ENCODE measurements around the gene REEP3. TPM values are rescaled to one million over a fixed set of nuclear protein-coding genes. Genes with fewer than 3 reads are reported as not detected.

REEP3 gene
- total RNA-seq, 2 donors from 2014 or later: 25.4 to 34.1 TPM

GRCh38 chr10:63611078-63611477 is 89.9 kb downstream of the REEP3 start:
- intact Hi-C loops (cut with DNase I): no loop called here
- ATAC-seq (peak in 1 of 2 donors; percentile 31), DNase-seq (no peak)

GRCh38 chr10:63614371-63614891 is 93.2 kb downstream of the REEP3 start:
- intact Hi-C loops (cut with DNase I): no loop called here
- DNase-seq (no peak), ATAC-seq (peak in 1 of 2 donors; percentile 90)

- intact Hi-C loops (cut with DNase I): no loop called here
- DNase-seq (no peak), ATAC-seq (no peak)
Observed at GRCh38 chr10:63618552-63618951, 97.4 kb downstream of the REEP3 start.

GRCh38 chr10:63619426-63619825 is 98.2 kb downstream of the REEP3 start:
- ATAC-seq (no peak), DNase-seq (no peak)
- intact Hi-C loops (cut with DNase I): no loop called here

GRCh38 chr10:63622097-63622496 is 100.9 kb downstream of the REEP3 start:
- ATAC-seq (no peak), DNase-seq (no peak)
- intact Hi-C loops (cut with DNase I): loop anchor here in 1 of 2 donors (10.0 kb wide), 1 partner anchor 157 kb away; the partner anchor contains the start of gene JMJD1C

GRCh38 chr10:63624701-63625100 is 103.5 kb downstream of the REEP3 start:
- ATAC-seq (no peak), DNase-seq (no peak)
- intact Hi-C loops (cut with DNase I): loop anchor here in 1 of 2 donors (5.0 to 10.0 kb wide), 2 partner anchors 160 to 357 kb away; partner anchors contain the start of gene JMJD1C

- ATAC-seq (no peak), DNase-seq (no peak)
- intact Hi-C loops (cut with DNase I): loop anchor here in 1 of 2 donors (5.0 to 10.0 kb wide), 2 partner anchors 163 to 360 kb away; partner anchors contain the start of gene JMJD1C
Observed at GRCh38 chr10:63627396-63627795, 106.2 kb downstream of the REEP3 start.

GRCh38 chr10:63627881-63628296 is 106.7 kb downstream of the REEP3 start:
- ATAC-seq: no peak
- intact Hi-C loops (cut with DNase I): loop anchor here in 1 of 2 donors (2.0 to 10.0 kb wide), 4 partner anchors 163 to 459 kb away; partner anchors contain the start of gene JMJD1C

GRCh38 chr10:63628526-63629362 is 107.5 kb downstream of the REEP3 start:
- DNase-seq: peak; percentile 69
- ATAC-seq: peak; percentile 18 to 23
- intact Hi-C loops (cut with DNase I): loop anchor here in 1 of 2 donors (1.0 to 10.0 kb wide), 5 partner anchors 84 to 460 kb away; partner anchors contain the start of gene JMJD1C

More at GRCh38 chr10:63627881-63628296, 106.7 kb downstream of the REEP3 start:
- DNase-seq: no peak

GRCh38 chr10:63629363-63630084 is 108.3 kb downstream of the REEP3 start:
- DNase-seq (peak; percentile 97), ATAC-seq (peak; percentile 76 to 84)
- intact Hi-C loops (cut with DNase I): loop anchor here in 1 of 2 donors (1.0 to 10.0 kb wide), 5 partner anchors 83 to 461 kb away; partner anchors contain the start of gene JMJD1C

- ATAC-seq (peak; percentile 76 to 87), DNase-seq (peak; percentile 93)
- intact Hi-C loops (cut with DNase I): no loop called here
Observed at GRCh38 chr10:63630085-63630930, 109.1 kb downstream of the REEP3 start.

GRCh38 chr10:63630931-63631680 is 109.9 kb downstream of the REEP3 start:
- DNase-seq: no peak
- intact Hi-C loops (cut with DNase I): no loop called here
- no peak for ATAC-seq

GRCh38 chr10:63631991-63632390 is 110.8 kb downstream of the REEP3 start:
- no peak for ATAC-seq
- no peak for DNase-seq
- intact Hi-C loops (cut with DNase I): no loop called here

GRCh38 chr10:63633677-63634487 is 112.7 kb downstream of the REEP3 start:
- intact Hi-C loops (cut with DNase I): no loop called here
- ATAC-seq (no peak), DNase-seq (no peak)

GRCh38 chr10:63634488-63635065 is 113.4 kb downstream of the REEP3 start:
- DNase-seq: no peak
- intact Hi-C loops (cut with DNase I): loop anchor here in 1 of 2 donors (5.0 kb wide), 1 partner anchor 78 kb away; no protein-coding TSS in a partner anchor
- ATAC-seq: no peak

- intact Hi-C loops (cut with DNase I): loop anchor here in 1 of 2 donors (5.0 kb wide), 1 partner anchor 75 kb away; no protein-coding TSS in a partner anchor
- ATAC-seq (no peak), DNase-seq (no peak)
Observed at GRCh38 chr10:63636812-63637211, 115.6 kb downstream of the REEP3 start.

All from left cardiac atrium (tissue), 4 donors.